GM19467 (cell line): ENCODE results near the gene SPSB2.

ENCODE experiments used
- ATAC-seq: cut with Tn5 transposase; IDR thresholded peaks from one replicate; pipeline ENCODE4 v1.9.1; 2021; ENCODE audit warnings: mild to moderate bottlenecking, moderate library complexity; ENCODE audit not compliant: unreplicated experiment

Gene SPSB2

GRCh38 chr12:6833189-6833890 lies 39.8 kb downstream of the SPSB2 start:
- ATAC-seq: no peak

GRCh38 chr12:6832125-6832524 lies 41.0 kb downstream of the SPSB2 start:
- ATAC-seq: no peak

- ATAC-seq: no peak
These were observed 41.6 kb downstream of the SPSB2 start for GRCh38 chr12:6831450-6831995.

GRCh38 chr12:6830999-6831398 lies 42.1 kb downstream of the SPSB2 start:
- ATAC-seq: no peak

GRCh38 chr12:6830286-6830890 lies 42.7 kb downstream of the SPSB2 start:
- no peak for ATAC-seq

GRCh38 chr12:6829536-6830220 lies 43.4 kb downstream of the SPSB2 start:
- ATAC-seq: no peak

- ATAC-seq: no peak
These were observed 44.1 kb downstream of the SPSB2 start for GRCh38 chr12:6828781-6829535.

- ATAC-seq: no peak
These were observed 44.9 kb downstream of the SPSB2 start, which contains the start of gene P3H3 for GRCh38 chr12:6827982-6828780. Gene P3H3, plus strand, starts transcription at chr12:6828407. Its CDS starts 34 bp downstream, at chr12:6828441.

- ATAC-seq: no peak
These were observed 45.6 kb downstream of the SPSB2 start for GRCh38 chr12:6827437-6827911.

GRCh38 chr12:6826734-6827436 lies 46.2 kb downstream of the SPSB2 start:
- ATAC-seq: no peak

GRCh38 chr12:6826125-6826733 lies 46.9 kb downstream of the SPSB2 start:
- no peak for ATAC-seq

GRCh38 chr12:6825398-6826124 lies 47.5 kb downstream of the SPSB2 start:
- no peak for ATAC-seq

- no peak for ATAC-seq
These were observed 48.2 kb downstream of the SPSB2 start for GRCh38 chr12:6824901-6825381.

- ATAC-seq: no peak
These were observed 48.9 kb downstream of the SPSB2 start for GRCh38 chr12:6824085-6824775.

GRCh38 chr12:6823182-6824084 lies 49.7 kb downstream of the SPSB2 start:
- ATAC-seq: no peak

GRCh38 chr12:6822426-6823135 lies 50.5 kb downstream of the SPSB2 start:
- no peak for ATAC-seq
